ENCODE results near the gene NEMP2. TPM values are rescaled to one million over a fixed set of nuclear protein-coding genes. Genes with fewer than 3 reads are reported as not detected.

The NEMP2 gene
- polyA plus RNA-seq, 4 donors: 0.45 to 4.3 (median 0.97) TPM

GRCh38 chr2:190460487-190460886 lies 74.0 kb downstream of the NEMP2 start:
- H3K4me3 ChIP-seq (ENCODE audit: low read depth in 1 of 3, low read length in 3 of 3): no peak overlapping the region
- WGBS, 3 donors: 75 to 95% (median 91%) methylated on average over 5 of the region's 5 CpGs
- no peaks in the 10 kb centered on the region for H3K27me3 ChIP-seq (ENCODE audit: control insufficient read depth in 3 of 3, insufficient read depth in 3 of 3, low read length in 3 of 3)
- no peak for DNase-seq
- peaks cover 2 to 6% (median 3%) of the 10 kb centered on the region in 3 donors for H3K36me3 ChIP-seq (ENCODE audit: control insufficient read depth in 3 of 3, insufficient read depth in 2 of 3, low read depth in 1 of 3, low read length in 3 of 3)
- no peak overlapping the region for H3K27ac ChIP-seq (ENCODE audit: low read depth in 1 of 3, low read length in 2 of 3)
- no peaks in the 10 kb centered on the region for H3K9me3 ChIP-seq (ENCODE audit: control insufficient read depth in 2 of 2, insufficient read depth in 1 of 2, low read depth in 1 of 2, low read length in 1 of 2)
- peaks cover 0 to 4% (median 2%) of the 10 kb centered on the region in 3 donors for H3K4me1 ChIP-seq (ENCODE audit: control insufficient read depth in 3 of 3, insufficient read depth in 2 of 3, low read depth in 1 of 3, low read length in 2 of 3)
- no peak for FAIRE-seq

GRCh38 chr2:190459881-190460280 lies 74.6 kb downstream of the NEMP2 start:
- DNase-seq: no peak
- no peak overlapping the region for H3K27ac ChIP-seq (ENCODE audit: low read depth in 1 of 3, low read length in 2 of 3)
- H3K27me3 ChIP-seq (ENCODE audit: control insufficient read depth in 3 of 3, insufficient read depth in 3 of 3, low read length in 3 of 3): no peaks in the 10 kb centered on the region
- WGBS, 3 donors: 82 to 94% (median 91%) methylated on average over 1 of the region's 1 CpG
- peaks cover 0 to 4% (median 2%) of the 10 kb centered on the region in 3 donors for H3K4me1 ChIP-seq (ENCODE audit: control insufficient read depth in 3 of 3, insufficient read depth in 2 of 3, low read depth in 1 of 3, low read length in 2 of 3)
- no peak overlapping the region for H3K4me3 ChIP-seq (ENCODE audit: low read depth in 1 of 3, low read length in 3 of 3)
- peaks cover 2 to 6% (median 3%) of the 10 kb centered on the region in 3 donors for H3K36me3 ChIP-seq (ENCODE audit: control insufficient read depth in 3 of 3, insufficient read depth in 2 of 3, low read depth in 1 of 3, low read length in 3 of 3)
- H3K9me3 ChIP-seq (ENCODE audit: control insufficient read depth in 2 of 2, insufficient read depth in 1 of 2, low read depth in 1 of 2, low read length in 1 of 2): no peaks in the 10 kb centered on the region
- FAIRE-seq: no peak

GRCh38 chr2:190458352-190459107 lies 76.0 kb downstream of the NEMP2 start:
- Histone ChIP-seq H3K27ac (ENCODE audit: low read depth in 1 of 3, low read length in 2 of 3) (no peak overlapping the region), H3K4me3 (ENCODE audit: low read depth in 1 of 3, low read length in 3 of 3) (no peak overlapping the region), H3K27me3 (ENCODE audit: control insufficient read depth in 3 of 3, insufficient read depth in 3 of 3, low read length in 3 of 3) (no peaks in the 10 kb centered on the region), H3K4me1 (ENCODE audit: control insufficient read depth in 3 of 3, insufficient read depth in 2 of 3, low read depth in 1 of 3, low read length in 2 of 3) (no peaks in the 10 kb centered on the region), H3K36me3 (ENCODE audit: control insufficient read depth in 3 of 3, insufficient read depth in 2 of 3, low read depth in 1 of 3, low read length in 3 of 3) (peaks cover 2 to 6% (median 3%) of the 10 kb centered on the region in 3 donors), H3K9me3 (ENCODE audit: control insufficient read depth in 2 of 2, insufficient read depth in 1 of 2, low read depth in 1 of 2, low read length in 1 of 2) (no peaks in the 10 kb centered on the region)
- DNase-seq (no peak), FAIRE-seq (no peak)
- WGBS, 3 donors: 90 to 94% (median 91%) methylated on average over 8 of the region's 8 CpGs

- no peak for FAIRE-seq
- Histone ChIP-seq H3K27ac (ENCODE audit: low read depth in 1 of 3, low read length in 2 of 3) (no peak overlapping the region), H3K4me3 (ENCODE audit: low read depth in 1 of 3, low read length in 3 of 3) (no peak overlapping the region), H3K9me3 (ENCODE audit: control insufficient read depth in 2 of 2, insufficient read depth in 1 of 2, low read depth in 1 of 2, low read length in 1 of 2) (no peaks in the 10 kb centered on the region), H3K4me1 (ENCODE audit: control insufficient read depth in 3 of 3, insufficient read depth in 2 of 3, low read depth in 1 of 3, low read length in 2 of 3) (no peaks in the 10 kb centered on the region), H3K36me3 (ENCODE audit: control insufficient read depth in 3 of 3, insufficient read depth in 2 of 3, low read depth in 1 of 3, low read length in 3 of 3) (peaks cover 2 to 6% (median 3%) of the 10 kb centered on the region in 3 donors), H3K27me3 (ENCODE audit: control insufficient read depth in 3 of 3, insufficient read depth in 3 of 3, low read length in 3 of 3) (no peaks in the 10 kb centered on the region)
- 98 to 100% (median 99%) methylated on average over 2 of the region's 2 CpGs for WGBS, 3 donors
- no peak for DNase-seq
Measured at GRCh38 chr2:190457256-190457655, 77.3 kb downstream of the NEMP2 start.

GRCh38 chr2:190456833-190457232 lies 77.7 kb downstream of the NEMP2 start:
- Histone ChIP-seq H3K4me3 (ENCODE audit: low read depth in 1 of 3, low read length in 3 of 3) (no peak overlapping the region), H3K36me3 (ENCODE audit: control insufficient read depth in 3 of 3, insufficient read depth in 2 of 3, low read depth in 1 of 3, low read length in 3 of 3) (peaks cover 2 to 6% (median 3%) of the 10 kb centered on the region in 3 donors), H3K9me3 (ENCODE audit: control insufficient read depth in 2 of 2, insufficient read depth in 1 of 2, low read depth in 1 of 2, low read length in 1 of 2) (no peaks in the 10 kb centered on the region), H3K27ac (ENCODE audit: low read depth in 1 of 3, low read length in 2 of 3) (no peak overlapping the region), H3K27me3 (ENCODE audit: control insufficient read depth in 3 of 3, insufficient read depth in 3 of 3, low read length in 3 of 3) (no peaks in the 10 kb centered on the region), H3K4me1 (ENCODE audit: control insufficient read depth in 3 of 3, insufficient read depth in 2 of 3, low read depth in 1 of 3, low read length in 2 of 3) (no peaks in the 10 kb centered on the region)
- DNase-seq (no peak), FAIRE-seq (no peak)
- WGBS, 3 donors: 74 to 81% (median 77%) methylated on average over 7 of the region's 7 CpGs

- no peaks in the 10 kb centered on the region for H3K27me3 ChIP-seq (ENCODE audit: control insufficient read depth in 3 of 3, insufficient read depth in 3 of 3, low read length in 3 of 3)
- no peak for DNase-seq
- no peaks in the 10 kb centered on the region for H3K9me3 ChIP-seq (ENCODE audit: control insufficient read depth in 2 of 2, insufficient read depth in 1 of 2, low read depth in 1 of 2, low read length in 1 of 2)
- H3K4me3 ChIP-seq (ENCODE audit: low read depth in 1 of 3, low read length in 3 of 3): no peak overlapping the region
- no peak overlapping the region for H3K27ac ChIP-seq (ENCODE audit: low read depth in 1 of 3, low read length in 2 of 3)
- no peak for FAIRE-seq
- H3K36me3 ChIP-seq (ENCODE audit: control insufficient read depth in 3 of 3, insufficient read depth in 2 of 3, low read depth in 1 of 3, low read length in 3 of 3): peaks cover 2 to 6% (median 3%) of the 10 kb centered on the region in 3 donors
- WGBS, 3 donors: 87 to 91% (median 90%) methylated on average over 7 of the region's 7 CpGs
- H3K4me1 ChIP-seq (ENCODE audit: control insufficient read depth in 3 of 3, insufficient read depth in 2 of 3, low read depth in 1 of 3, low read length in 2 of 3): no peaks in the 10 kb centered on the region
Measured at GRCh38 chr2:190455358-190456095, 79.0 kb downstream of the NEMP2 start.

GRCh38 chr2:190454795-190455194 lies 79.7 kb downstream of the NEMP2 start:
- WGBS, 3 donors: 98% methylated on average over 2 of the region's 2 CpGs
- peaks cover 2 to 6% (median 3%) of the 10 kb centered on the region in 3 donors for H3K36me3 ChIP-seq (ENCODE audit: control insufficient read depth in 3 of 3, insufficient read depth in 2 of 3, low read depth in 1 of 3, low read length in 3 of 3)
- DNase-seq: no peak
- no peak overlapping the region for H3K27ac ChIP-seq (ENCODE audit: low read depth in 1 of 3, low read length in 2 of 3)
- no peak for FAIRE-seq
- no peaks in the 10 kb centered on the region for H3K4me1 ChIP-seq (ENCODE audit: control insufficient read depth in 3 of 3, insufficient read depth in 2 of 3, low read depth in 1 of 3, low read length in 2 of 3)
- H3K4me3 ChIP-seq (ENCODE audit: low read depth in 1 of 3, low read length in 3 of 3): no peak overlapping the region
- H3K27me3 ChIP-seq (ENCODE audit: control insufficient read depth in 3 of 3, insufficient read depth in 3 of 3, low read length in 3 of 3): no peaks in the 10 kb centered on the region
- H3K9me3 ChIP-seq (ENCODE audit: control insufficient read depth in 2 of 2, insufficient read depth in 1 of 2, low read depth in 1 of 2, low read length in 1 of 2): no peaks in the 10 kb centered on the region

Measured in small intestine (tissue), 7 donors.